SK-N-SH (cell line): ENCODE results near the gene MARK3. TPM values are rescaled to one million over a fixed set of nuclear protein-coding genes. Genes with fewer than 3 reads are reported as not detected.

Experiments
- CTCF ChIA-PET: fragments of 300-600, 350-600 bp; formaldehyde crosslinking; extraction: SDS; loops from one replicate; lab custom pipeline; 2021; lab: Yijun Ruan, JAX
- POLR2A ChIA-PET: fragments of 350-600 bp; sonication (Branson Sonifier 250); formaldehyde crosslinking; extraction: SDS; loops from one replicate; lab custom pipeline; 2020; ENCODE audit warnings: antibody characterized with exemption, inconsistent platforms; lab: Yijun Ruan, JAX
- DNase-seq: peaks from one replicate; pipeline ENCODE4 v3.0.0; 2012
- H2AFZ ChIP-seq: fragments of 200-600 bp; sonication (generic); 2 replicates; pipeline ENCODE4 v1.8.1; 2016; ENCODE audit warnings: antibody characterized with exemption, mild to moderate bottlenecking, low read depth
- H3F3A ChIP-seq: fragments of 200-600 bp; sonication (generic); replicated peaks from 2 replicates; pipeline ENCODE3; 2016; ENCODE audit warnings: antibody characterized with exemption, mild to moderate bottlenecking; ENCODE audit not compliant: insufficient read depth
- H3K27ac ChIP-seq, 2 experiments: fragments of 200-500 bp in 1 of 2; fragments of 200-600 bp in 1 of 2; sonication (Bioruptor generic) in 1 of 2; sonication (generic), shearing (Covaris generic) in 1 of 2; 2 replicates each; pipeline versions ENCODE4 v1.5.1 to v1.6.1; 2014 to 2016; ENCODE audit warnings: low read depth in 2 of 2, inconsistent platforms in 1 of 2, low read length in 1 of 2, mild to moderate bottlenecking in 1 of 2, mixed read lengths in 1 of 2
- H3K27me3 ChIP-seq: fragments of 200-600 bp; sonication (generic), shearing (Covaris generic); 2 replicates; pipeline ENCODE4 v1.6.1; 2016; ENCODE audit warnings: mixed run types; ENCODE audit not compliant: insufficient read depth
- H3K36me3 ChIP-seq, 2 experiments: fragments of 200-500 bp in 1 of 2; fragments of 200-600 bp in 1 of 2; sonication (Bioruptor generic) in 1 of 2; sonication (generic) in 1 of 2; replicated peaks in 1 of 2; 2 replicates each; pipeline versions ENCODE3 to v1.5.1; 2014 to 2016; ENCODE audit warnings: low read length in 1 of 2, mild to moderate bottlenecking in 1 of 2; ENCODE audit not compliant: insufficient read depth in 2 of 2, control insufficient read depth in 1 of 2
- H3K4me1 ChIP-seq, 2 experiments: fragments of 200-500 bp in 1 of 2; fragments of 200-600 bp in 1 of 2; sonication (Bioruptor generic) in 1 of 2; sonication (generic), shearing (Covaris generic) in 1 of 2; 2 replicates each; pipeline versions ENCODE4 v1.5.1 to v1.6.1; 2014 to 2016; ENCODE audit warnings: low read depth in 1 of 2, low read length in 1 of 2, mixed run types in 1 of 2; ENCODE audit not compliant: insufficient read depth in 2 of 2, control insufficient read depth in 1 of 2
- H3K4me2 ChIP-seq: fragments of 200-600 bp; sonication (generic), shearing (Covaris generic); 2 replicates; pipeline ENCODE4 v1.6.1; 2017; ENCODE audit warnings: mixed run types
- H3K4me3 ChIP-seq, 2 experiments: fragments of 200-500 bp in 1 of 2; fragments of 200-600 bp in 1 of 2; sonication (Bioruptor generic) in 1 of 2; sonication (generic), shearing (Covaris generic) in 1 of 2; 2 replicates each; pipeline versions ENCODE4 v1.5.1 to v1.8.1; 2014 to 2016; ENCODE audit warnings: low read depth in 2 of 2, inconsistent platforms in 1 of 2, low read length in 1 of 2, mild to moderate bottlenecking in 1 of 2, mixed read lengths in 1 of 2, moderate library complexity in 1 of 2
- H3K79me2 ChIP-seq: fragments of 200-600 bp; sonication (generic); 2 replicates; pipeline ENCODE4 v1.8.1; 2017; ENCODE audit warnings: mild to moderate bottlenecking; ENCODE audit not compliant: insufficient read depth
- H3K9ac ChIP-seq: fragments of 200-600 bp; sonication (generic); 2 replicates; pipeline ENCODE4 v1.6.1; 2017; ENCODE audit warnings: mixed run types
- H3K9me2 ChIP-seq: fragments of 200-600 bp; sonication (generic); 2 replicates; pipeline ENCODE4 v1.6.1; 2017; ENCODE audit warnings: mixed run types
- H3K9me3 ChIP-seq: fragments of 200-600 bp; sonication (generic); 2 replicates; pipeline ENCODE4 v1.6.1; 2017; ENCODE audit warnings: mixed run types, mild to moderate bottlenecking, moderate library complexity
- H4K20me1 ChIP-seq: fragments of 200-600 bp; sonication (generic); 2 replicates; pipeline ENCODE4 v1.6.1; 2017; ENCODE audit warnings: mild to moderate bottlenecking, mixed run types; ENCODE audit not compliant: insufficient read depth
- CHD2 ChIP-seq: fragments of 150-350 bp; IDR thresholded peaks from 2 replicates; pipeline ENCODE4 v1.6.1; 2018; ENCODE audit warnings: low read length; ENCODE audit not compliant: partially characterized antibody
- CTCF ChIP-seq: fragments of 200-600 bp; sonication (generic); IDR thresholded peaks from 2 replicates; pipeline ENCODE4 v1.6.1; 2017; ENCODE audit warnings: antibody characterized with exemption, mild to moderate bottlenecking, moderate library complexity
- EP300 ChIP-seq, 2 experiments: IDR thresholded peaks; 2 replicates each; pipeline versions ENCODE4 v1.4.0 to v1.6.1; 2012; ENCODE audit warnings: borderline replicate concordance in 1 of 2, low read depth in 1 of 2, low read length in 1 of 2
- GABPA ChIP-seq: IDR thresholded peaks from 2 replicates; pipeline ENCODE4 v1.4.0; 2012; ENCODE audit warnings: low read depth, mild to moderate bottlenecking
- GATA2 ChIP-seq: sonication (generic); formaldehyde crosslinking; IDR thresholded peaks from 2 replicates; pipeline ENCODE4 v1.5.0; 2020; ENCODE audit warnings: mild to moderate bottlenecking, missing genetic modification reagents
- JUND ChIP-seq: IDR thresholded peaks from 2 replicates; pipeline ENCODE4 v1.4.0; 2012
- MAX ChIP-seq: IDR thresholded peaks from 2 replicates; pipeline ENCODE4 v1.4.0; 2012; ENCODE audit warnings: low read depth
- MEF2A ChIP-seq: IDR thresholded peaks from 2 replicates; pipeline ENCODE4 v1.4.0; 2012; ENCODE audit warnings: low read depth, borderline replicate concordance
- NRF1 ChIP-seq: IDR thresholded peaks from 2 replicates; pipeline ENCODE4 v1.6.1; 2012; ENCODE audit warnings: low read depth, mild to moderate bottlenecking, low read length
- POLR2AphosphoS5 ChIP-seq: IDR thresholded peaks from 2 replicates; pipeline ENCODE4 v1.6.1; 2012; ENCODE audit warnings: low read depth, low read length
- RFX5 ChIP-seq: IDR thresholded peaks from 2 replicates; pipeline ENCODE4 v1.6.1; 2012; ENCODE audit warnings: mild to moderate bottlenecking, improper control_type of control experiment, low read length
- TAF1 ChIP-seq: IDR thresholded peaks from 2 replicates; pipeline ENCODE4 v1.6.1; 2012; ENCODE audit warnings: low read depth, mild to moderate bottlenecking, low read length, moderate library complexity, borderline replicate concordance
- USF1 ChIP-seq: IDR thresholded peaks from 2 replicates; pipeline ENCODE4 v1.4.0; 2012; ENCODE audit warnings: low read depth, borderline replicate concordance
- WGBS: methylation state at CpG from one replicate; pipeline ENCODE4 v1.1.6; 2017; ENCODE audit warnings: low lambda C conversion rate; 5-methylcytosine and 5-hydroxymethylcytosine counted together
- polyA plus RNA-seq, 3 experiments: library from polyadenylated mRNA; depleted of rRNA; stranded (reverse); fragments of >200 nt; gene quantifications; 2 replicates each; pipeline ENCODE4 v1.2.3, GENCODE V29; 2012
- TF ChIP-seq, protein P1 (sequence below): IDR thresholded peaks from 2 replicates; pipeline ENCODE4 v1.4.0; 2012; ENCODE audit warnings: low read depth, borderline replicate concordance
- TF ChIP-seq, protein P2 (sequence below): IDR thresholded peaks from 2 replicates; pipeline ENCODE4; 2012

Gene MARK3
- polyA plus RNA-seq, 1 of the 3 experiments (the other 2 are of a cell fraction): 73.4 TPM

DNA sequence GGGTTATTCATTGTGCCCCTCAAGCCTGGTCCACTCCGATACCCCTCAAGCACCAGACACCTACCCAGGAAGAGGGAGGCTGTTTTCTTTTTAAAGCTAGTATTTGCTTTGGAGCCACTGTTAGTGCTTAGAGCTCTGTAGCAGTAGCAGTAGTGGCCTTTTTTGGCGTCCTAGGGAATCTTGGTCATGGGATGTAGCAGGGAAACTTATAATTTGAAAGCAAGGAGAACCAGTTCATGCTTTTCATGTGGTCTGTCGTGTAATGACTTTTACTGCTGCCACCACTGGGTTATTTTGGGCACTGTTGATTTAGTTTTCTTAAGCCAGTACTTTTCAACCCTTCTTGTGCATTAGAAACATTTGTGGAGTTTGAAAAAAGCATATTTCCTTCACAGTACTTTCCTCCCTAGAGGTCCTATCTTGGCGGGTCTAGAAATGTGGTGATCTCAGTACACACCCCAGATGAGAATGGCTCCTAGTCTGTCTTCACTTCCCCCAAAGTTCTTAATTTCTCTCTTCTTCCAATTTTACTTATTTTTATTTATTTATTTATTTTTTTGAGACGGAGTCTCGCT is 49.7 kb downstream of the MARK3 start:
- H3K4me2 ChIP-seq: no peak overlapping the region
- no peaks in the 10 kb centered on the region for H3F3A ChIP-seq
- no peaks in the 10 kb centered on the region for H3K9me3 ChIP-seq
- no peak overlapping the region for H2AFZ ChIP-seq
- H3K27ac ChIP-seq: no peak overlapping the region
- no peaks in the 10 kb centered on the region for H3K9me2 ChIP-seq
- H3K27me3 ChIP-seq: no peaks in the 10 kb centered on the region
- peaks cover 11 to 38% of the 10 kb centered on the region in 2 experiments for H3K36me3 ChIP-seq
- no peak overlapping the region for H3K4me3 ChIP-seq
- POLR2A ChIA-PET: interaction anchor here (0.6 kb wide), 1 partner anchor 89 kb away, joined by 3 read pairs; no protein-coding TSS in a partner anchor
- peaks cover 95% of the 10 kb centered on the region for H3K79me2 ChIP-seq
- no peak overlapping the region for H3K9ac ChIP-seq
- CTCF ChIA-PET: interaction anchor here (1.1 to 1.9 kb wide), 2 partner anchors 11 to 42 kb away, joined by 4 to 5 read pairs; no protein-coding TSS in a partner anchor
- no peaks in the 10 kb centered on the region for H3K4me1 ChIP-seq
- WGBS: 94% methylated on average over 6 of the region's 6 CpGs
- DNase-seq: no peak
- H4K20me1 ChIP-seq: peaks cover 7% of the 10 kb centered on the region; the same call in 1 of the 2 replicates
- TF ChIP-seq GATA2 (CRISPR knock-in tag) (no peak), JUND (no peak)

- 95% methylated on average over 5 of the region's 5 CpGs for WGBS
- Histone ChIP-seq H3K4me2 (no peak overlapping the region), H4K20me1 (peaks cover 12% of the 10 kb centered on the region), H3K36me3 (peaks cover 11 to 35% of the 10 kb centered on the region in 2 experiments), H3K9me2 (no peaks in the 10 kb centered on the region), H3F3A (peaks cover 3% of the 10 kb centered on the region), H3K27me3 (no peaks in the 10 kb centered on the region), H3K9ac (no peak overlapping the region), H3K9me3 (no peaks in the 10 kb centered on the region), H2AFZ (no peak overlapping the region), H3K4me1 (no peaks in the 10 kb centered on the region), H3K79me2 (peaks cover 95% of the 10 kb centered on the region), H3K4me3 (no peak overlapping the region), H3K27ac (no peak overlapping the region)
- CTCF ChIA-PET: no interaction called here
- POLR2A ChIA-PET: no interaction called here
- no peak for TF ChIP-seq GABPA
- DNase-seq: no peak
Observed at GRCh38 chr14:103436533-103436932, 51.3 kb downstream of the MARK3 start.

DNA sequence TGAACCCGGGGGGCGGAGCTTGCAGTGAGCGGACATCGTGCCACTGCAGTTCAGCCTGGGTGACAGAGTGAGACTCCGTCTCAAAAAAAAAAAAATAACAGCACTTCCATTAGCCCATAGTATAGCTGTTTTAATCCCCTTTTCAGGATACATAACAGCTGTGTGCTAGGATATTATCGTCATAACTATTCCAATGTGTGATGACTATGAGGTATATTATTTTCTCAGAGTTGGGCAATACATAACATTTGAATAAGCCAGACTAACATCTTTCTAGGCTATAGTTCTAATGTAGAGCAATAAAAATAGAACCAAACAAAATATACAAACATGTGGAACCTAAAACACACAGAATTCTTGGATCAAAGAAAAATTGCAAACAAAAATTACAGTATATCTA is 57.1 kb downstream of the MARK3 start:
- peaks cover 98% of the 10 kb centered on the region for H3K79me2 ChIP-seq
- POLR2A ChIA-PET: interaction anchor here (0.6 kb wide), 1 partner anchor 8 kb away, joined by 3 read pairs; no protein-coding TSS in a partner anchor
- peaks cover 3 to 29% of the 10 kb centered on the region in 2 experiments for H3K36me3 ChIP-seq
- H3K9ac ChIP-seq: no peak overlapping the region
- no peaks in the 10 kb centered on the region for H3K9me2 ChIP-seq
- H3K27me3 ChIP-seq: no peaks in the 10 kb centered on the region
- H4K20me1 ChIP-seq: peaks cover 36% of the 10 kb centered on the region
- no peak for DNase-seq
- no peak overlapping the region for H2AFZ ChIP-seq
- no peaks in the 10 kb centered on the region for H3K9me3 ChIP-seq
- H3K27ac ChIP-seq: no peak overlapping the region
- WGBS: 97% methylated on average over 6 of the region's 6 CpGs
- peaks cover 9% of the 10 kb centered on the region for H3F3A ChIP-seq
- peaks cover 0 to 4% of the 10 kb centered on the region in 2 experiments; a peak in 3 of 4 replicates for H3K4me1 ChIP-seq
- no peak overlapping the region for H3K4me2 ChIP-seq
- CTCF ChIA-PET: interaction anchor here (1.4 kb wide), 1 partner anchor 12 kb away, joined by 3 read pairs; no protein-coding TSS in a partner anchor
- H3K4me3 ChIP-seq: no peak overlapping the region
- TF ChIP-seq NRF1 (no peak), MAX (no peak), TAF1 (no peak), CTCF (no peak), CHD2 (no peak), POLR2AphosphoS5 (no peak), USF1 (no peak), GABPA (no peak), EP300 (IDR thresholded peaks at IDR 0.05; ENCODE audit: borderline replicate concordance in 1 of 2, low read depth in 1 of 2, low read length in 1 of 2) (no peak), JUND (no peak), MEF2A (no peak), RFX5 (no peak)
- TF ChIP-seq, protein P1, sequence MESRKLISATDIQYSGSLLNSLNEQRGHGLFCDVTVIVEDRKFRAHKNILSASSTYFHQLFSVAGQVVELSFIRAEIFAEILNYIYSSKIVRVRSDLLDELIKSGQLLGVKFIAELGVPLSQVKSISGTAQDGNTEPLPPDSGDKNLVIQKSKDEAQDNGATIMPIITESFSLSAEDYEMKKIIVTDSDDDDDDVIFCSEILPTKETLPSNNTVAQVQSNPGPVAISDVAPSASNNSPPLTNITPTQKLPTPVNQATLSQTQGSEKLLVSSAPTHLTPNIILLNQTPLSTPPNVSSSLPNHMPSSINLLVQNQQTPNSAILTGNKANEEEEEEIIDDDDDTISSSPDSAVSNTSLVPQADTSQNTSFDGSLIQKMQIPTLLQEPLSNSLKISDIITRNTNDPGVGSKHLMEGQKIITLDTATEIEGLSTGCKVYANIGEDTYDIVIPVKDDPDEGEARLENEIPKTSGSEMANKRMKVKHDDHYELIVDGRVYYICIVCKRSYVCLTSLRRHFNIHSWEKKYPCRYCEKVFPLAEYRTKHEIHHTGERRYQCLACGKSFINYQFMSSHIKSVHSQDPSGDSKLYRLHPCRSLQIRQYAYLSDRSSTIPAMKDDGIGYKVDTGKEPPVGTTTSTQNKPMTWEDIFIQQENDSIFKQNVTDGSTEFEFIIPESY: no peak
- TF ChIP-seq, protein P2, sequence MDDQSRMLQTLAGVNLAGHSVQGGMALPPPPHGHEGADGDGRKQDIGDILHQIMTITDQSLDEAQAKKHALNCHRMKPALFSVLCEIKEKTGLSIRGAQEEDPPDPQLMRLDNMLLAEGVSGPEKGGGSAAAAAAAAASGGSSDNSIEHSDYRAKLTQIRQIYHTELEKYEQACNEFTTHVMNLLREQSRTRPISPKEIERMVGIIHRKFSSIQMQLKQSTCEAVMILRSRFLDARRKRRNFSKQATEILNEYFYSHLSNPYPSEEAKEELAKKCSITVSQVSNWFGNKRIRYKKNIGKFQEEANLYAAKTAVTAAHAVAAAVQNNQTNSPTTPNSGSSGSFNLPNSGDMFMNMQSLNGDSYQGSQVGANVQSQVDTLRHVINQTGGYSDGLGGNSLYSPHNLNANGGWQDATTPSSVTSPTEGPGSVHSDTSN: no peak
